A673 (cell line): ENCODE measurements around the gene ARID3A. TPM values are rescaled to one million over a fixed set of nuclear protein-coding genes. Genes with fewer than 3 reads are reported as not detected.

Source experiments
- BruUV-seq: library from RNA; stranded (reverse); fragments of 400-500 nt; replicated peaks from 2 replicates; lab custom pipeline; 2021; lab: Mats Ljungman, UMichigan
- CTCF ChIA-PET: fragments of 300-600 bp; sonication (Branson Sonifier 250); formaldehyde crosslinking; loops from one replicate; lab custom pipeline; 2022; ENCODE audit warnings: antibody characterized with exemption; lab: Charles Lee
- POLR2A ChIA-PET: fragments of 300-600 bp; sonication (Branson Sonifier 250); formaldehyde crosslinking; loops from one replicate; lab custom pipeline; 2022; ENCODE audit warnings: antibody characterized with exemption; ENCODE audit not compliant: low non-redundant PET; lab: Charles Lee
- DNase-seq: peaks from one replicate; pipeline ENCODE4 v3.0.0-alpha.2; 2015; ENCODE audit warnings: low spot score
- H3K27ac ChIP-seq: fragments of 200-600 bp; sonication (generic); 2 replicates; pipeline ENCODE4 v1.5.1; 2016; ENCODE audit warnings: mixed run types, low read depth, mild to moderate bottlenecking, mixed read lengths, antibody characterized with exemption, low read length; ENCODE audit not compliant: poor library complexity, severe bottlenecking
- H3K27me3 ChIP-seq: fragments of 200-600 bp; sonication (generic); replicated peaks from 2 replicates; pipeline ENCODE4 v1.6.1; 2017; ENCODE audit warnings: mixed run types, low read depth, mild to moderate bottlenecking, mixed read lengths, antibody characterized with exemption, low read length; ENCODE audit not compliant: insufficient read depth, poor library complexity
- H3K36me3 ChIP-seq: fragments of 200-600 bp; sonication (generic); 2 replicates; pipeline ENCODE4 v1.6.1; 2016; ENCODE audit warnings: mixed run types, mild to moderate bottlenecking, mixed read lengths, antibody characterized with exemption, low read length; ENCODE audit not compliant: insufficient read depth, poor library complexity, severe bottlenecking
- H3K4me1 ChIP-seq: fragments of 200-600 bp; sonication (generic); 2 replicates; pipeline ENCODE4 v1.6.1; 2017; ENCODE audit warnings: mixed run types, mild to moderate bottlenecking, mixed read lengths, antibody characterized with exemption, low read length; ENCODE audit not compliant: insufficient read depth, poor library complexity, severe bottlenecking
- H3K4me3 ChIP-seq: fragments of 200-600 bp; sonication (generic); 2 replicates; pipeline ENCODE4 v1.5.1; 2016; ENCODE audit warnings: low read depth, mixed run types, mild to moderate bottlenecking, mixed read lengths, low read length; ENCODE audit not compliant: poor library complexity, severe bottlenecking
- H3K9me3 ChIP-seq: fragments of 200-600 bp; sonication (generic); 2 replicates; pipeline ENCODE4 v1.6.1; 2016; ENCODE audit warnings: mixed run types, low read depth, mild to moderate bottlenecking, mixed read lengths, antibody characterized with exemption, low read length; ENCODE audit not compliant: poor library complexity, severe bottlenecking
- CTCF ChIP-seq: fragments of 300-800, 200-600 bp; sonication (generic); conservative IDR thresholded peaks from 2 replicates; pipeline ENCODE4 v1.5.1; 2017; ENCODE audit warnings: low read depth, mild to moderate bottlenecking, antibody characterized with exemption, low read length, moderate library complexity, mixed read lengths
- EZH2 ChIP-seq: fragments of 200-600 bp; sonication (generic); IDR thresholded peaks from 2 replicates; pipeline ENCODE4 v1.6.1; 2017; ENCODE audit warnings: borderline replicate concordance, low read depth, mild to moderate bottlenecking, mixed read lengths, antibody characterized with exemption, low read length; ENCODE audit not compliant: poor library complexity, severe bottlenecking
- intact Hi-C: fragments of 100-400 bp; cut with micrococcal nuclease; formaldehyde crosslinking; loops from one replicate; pipeline ENCODE4 v1.10.0; 2022; ENCODE audit not compliant: unreplicated experiment
- total RNA-seq: library from RNA; stranded (reverse); gene quantifications from 2 replicates; pipeline ENCODE4 v1.2.3, GENCODE V29; 2021

The ARID3A gene
- total RNA-seq, 1 experiment from 2014 or later = 19.6 TPM

GRCh38 chr19:988510-988909 lies 62.7 kb downstream of the ARID3A start:
- no peaks in the 10 kb centered on the region for H3K27me3 ChIP-seq
- H3K9me3 ChIP-seq = no peaks in the 10 kb centered on the region
- TF ChIP-seq CTCF (no peak), EZH2 (no peak)
- intact Hi-C loops = no loop called here
- no peak overlapping the region for H3K27ac ChIP-seq
- CTCF ChIA-PET = no interaction called here
- DNase-seq = no peak
- H3K36me3 ChIP-seq = peaks cover 32% of the 10 kb centered on the region
- POLR2A ChIA-PET = no interaction called here
- BruUV-seq = no TSS peak
- peaks cover 7% of the 10 kb centered on the region for H3K4me1 ChIP-seq
- no peak overlapping the region for H3K4me3 ChIP-seq

- Histone ChIP-seq H3K4me3 (no peak overlapping the region), H3K27me3 (no peaks in the 10 kb centered on the region), H3K9me3 (no peaks in the 10 kb centered on the region), H3K4me1 (peaks cover 7% of the 10 kb centered on the region), H3K27ac (no peak overlapping the region), H3K36me3 (peaks cover 35% of the 10 kb centered on the region)
- ChIA-PET POLR2A (no interaction called here), CTCF (no interaction called here)
- BruUV-seq = no TSS peak
- TF ChIP-seq EZH2 = no peak
- no peak; the same call in 1 of the 2 replicates for TF ChIP-seq CTCF
- DNase-seq = no peak
- intact Hi-C loops = no loop called here
These were observed 63.7 kb downstream of the ARID3A start for GRCh38 chr19:989381-990081.

- Histone ChIP-seq H3K27ac (no peak overlapping the region), H3K9me3 (no peaks in the 10 kb centered on the region), H3K4me3 (no peak overlapping the region), H3K4me1 (peaks cover 3% of the 10 kb centered on the region), H3K36me3 (peaks cover 37% of the 10 kb centered on the region), H3K27me3 (no peaks in the 10 kb centered on the region)
- intact Hi-C loops = no loop called here
- DNase-seq = no peak
- TF ChIP-seq EZH2 (no peak), CTCF (no peak)
- ChIA-PET POLR2A (interaction anchor here (0.7 kb wide), 1 partner anchor 31 kb away, joined by 3 read pairs; the partner anchor contains the start of gene RNU6-2), CTCF (interaction anchor here (0.6 kb wide), 2 partner anchors 9 to 213 kb away, joined by 3 to 5 read pairs; no protein-coding TSS in a partner anchor)
- no TSS peak for BruUV-seq
These were observed 64.3 kb downstream of the ARID3A start for GRCh38 chr19:990119-990571.
